ENCODE data around the gene ZNF611. TPM values are rescaled to one million over a fixed set of nuclear protein-coding genes. Genes with fewer than 3 reads are reported as not detected.
A peak's percentile ranks its signal among the peaks of the same experiment; 100 is the strongest.

The ZNF611 gene
- total and polyA plus RNA-seq, 9 of the 15 experiments (the other 6 are each of a cell fraction or from before 2014, with no cell fraction given): 3.7 to 29.6 (median 12.8) TPM

- TF ChIP-seq KAT2B (IDR thresholded peaks at IDR 0.05; ENCODE audit: low read depth, low read length) (no peak), HDAC3 (IDR thresholded peaks at IDR 0.05; ENCODE audit: borderline replicate concordance, partially characterized antibody) (no peak), MYC (IDR thresholded peaks at IDR 0.05; ENCODE audit: low read depth, low read length) (no peak), MYC (CRISPR knock-in tag; IDR thresholded peaks at IDR 0.05; ENCODE audit: borderline replicate concordance, low read depth) (no peak), ZNF23 (CRISPR knock-in tag; IDR thresholded peaks at IDR 0.05) (no peak), HNRNPLL (IDR thresholded peaks at IDR 0.05; ENCODE audit: low read depth, low read length, poor library complexity, severe bottlenecking) (no peak), DIDO1 (tag; IDR thresholded peaks at IDR 0.05; ENCODE audit: low read depth) (no peak), CREB3L1 (IDR thresholded peaks at IDR 0.05; ENCODE audit: borderline replicate concordance, low read depth) (no peak), NR2C2 (CRISPR knock-in tag; IDR thresholded peaks at IDR 0.05) (no peak), NR2C2 (tag; IDR thresholded peaks at IDR 0.05) (peak; percentile 94), KAT8 (IDR thresholded peaks at IDR 0.05; ENCODE audit: low read depth) (no peak), CBX5 (IDR thresholded peaks at IDR 0.05; ENCODE audit: borderline replicate concordance, low read depth) (0 out of 2 replicates have a peak, but pooled peaks have one; percentile 9), PRDM10 (IDR thresholded peaks at IDR 0.05; ENCODE audit: partially characterized antibody) (no peak), ZNF57 (CRISPR knock-in tag; IDR thresholded peaks at IDR 0.05) (no peak), ILF3 (IDR thresholded peaks at IDR 0.05; ENCODE audit: borderline replicate concordance) (no peak), TARDBP (IDR thresholded peaks at IDR 0.05) (no peak), MCM3 (IDR thresholded peaks at IDR 0.05) (no peak), NR0B1 (IDR thresholded peaks at IDR 0.05; ENCODE audit: partially characterized antibody) (no peak), HES1 (IDR thresholded peaks at IDR 0.05; ENCODE audit: low read depth) (no peak), TCF7 (IDR thresholded peaks at IDR 0.05; ENCODE audit: borderline replicate concordance) (0 out of 2 replicates have a peak, but pooled peaks have one; percentile 16), ZBTB1 (CRISPR knock-in tag; IDR thresholded peaks at IDR 0.05; ENCODE audit: borderline replicate concordance, low read depth) (no peak), RBM15 (IDR thresholded peaks at IDR 0.05; ENCODE audit: insufficient read depth, low read length) (no peak)
These were observed at the start of gene ZNF611 (continued) for GRCh38 chr19:52734893-52735661.

Data from K562 (cell line).